ENCODE measurements around the gene SYT7.

GRCh38 chr11:61486779-61487178 is 94.1 kb downstream of the SYT7 start:
- TF ChIP-seq, protein P1, sequence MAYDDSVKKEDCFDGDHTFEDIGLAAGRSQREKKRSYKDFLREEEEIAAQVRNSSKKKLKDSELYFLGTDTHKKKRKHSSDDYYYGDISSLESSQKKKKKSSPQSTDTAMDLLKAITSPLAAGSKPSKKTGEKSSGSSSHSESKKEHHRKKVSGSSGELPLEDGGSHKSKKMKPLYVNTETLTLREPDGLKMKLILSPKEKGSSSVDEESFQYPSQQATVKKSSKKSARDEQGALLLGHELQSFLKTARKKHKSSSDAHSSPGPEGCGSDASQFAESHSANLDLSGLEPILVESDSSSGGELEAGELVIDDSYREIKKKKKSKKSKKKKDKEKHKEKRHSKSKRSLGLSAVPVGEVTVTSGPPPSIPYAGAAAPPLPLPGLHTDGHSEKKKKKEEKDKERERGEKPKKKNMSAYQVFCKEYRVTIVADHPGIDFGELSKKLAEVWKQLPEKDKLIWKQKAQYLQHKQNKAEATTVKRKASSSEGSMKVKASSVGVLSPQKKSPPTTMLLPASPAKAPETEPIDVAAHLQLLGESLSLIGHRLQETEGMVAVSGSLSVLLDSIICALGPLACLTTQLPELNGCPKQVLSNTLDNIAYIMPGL (CRISPR knock-in tag; IDR thresholded peaks at IDR 0.05; ENCODE audit: borderline replicate concordance), result no peak
- TF ChIP-seq JUN (IDR thresholded peaks at IDR 0.05), result no peak
- no peak for TF ChIP-seq NFE2L2 (conservative IDR thresholded peaks at IDR 0.05; ENCODE audit: low read length)
- TF ChIP-seq POLR2A (IDR thresholded peaks at IDR 0.05; ENCODE audit: low read length), result no peak
- TF ChIP-seq, protein P2, sequence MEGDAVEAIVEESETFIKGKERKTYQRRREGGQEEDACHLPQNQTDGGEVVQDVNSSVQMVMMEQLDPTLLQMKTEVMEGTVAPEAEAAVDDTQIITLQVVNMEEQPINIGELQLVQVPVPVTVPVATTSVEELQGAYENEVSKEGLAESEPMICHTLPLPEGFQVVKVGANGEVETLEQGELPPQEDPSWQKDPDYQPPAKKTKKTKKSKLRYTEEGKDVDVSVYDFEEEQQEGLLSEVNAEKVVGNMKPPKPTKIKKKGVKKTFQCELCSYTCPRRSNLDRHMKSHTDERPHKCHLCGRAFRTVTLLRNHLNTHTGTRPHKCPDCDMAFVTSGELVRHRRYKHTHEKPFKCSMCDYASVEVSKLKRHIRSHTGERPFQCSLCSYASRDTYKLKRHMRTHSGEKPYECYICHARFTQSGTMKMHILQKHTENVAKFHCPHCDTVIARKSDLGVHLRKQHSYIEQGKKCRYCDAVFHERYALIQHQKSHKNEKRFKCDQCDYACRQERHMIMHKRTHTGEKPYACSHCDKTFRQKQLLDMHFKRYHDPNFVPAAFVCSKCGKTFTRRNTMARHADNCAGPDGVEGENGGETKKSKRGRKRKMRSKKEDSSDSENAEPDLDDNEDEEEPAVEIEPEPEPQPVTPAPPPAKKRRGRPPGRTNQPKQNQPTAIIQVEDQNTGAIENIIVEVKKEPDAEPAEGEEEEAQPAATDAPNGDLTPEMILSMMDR (IDR thresholded peaks at IDR 0.05), result no peak
- no peak for TF ChIP-seq GATA3 (IDR thresholded peaks at IDR 0.05; ENCODE audit: borderline replicate concordance)
- TF ChIP-seq MAX (IDR thresholded peaks at IDR 0.05), result no peak
- no peak for TF ChIP-seq RAD21 (conservative IDR thresholded peaks at IDR 0.05 in 1 of 2, IDR thresholded peaks at IDR 0.05 in 1 of 2)
- no peak for TF ChIP-seq TP53 (CRISPR knock-in tag; IDR thresholded peaks at IDR 0.05)
- no peak for TF ChIP-seq CHD2 (IDR thresholded peaks at IDR 0.05; ENCODE audit: low read length, partially characterized antibody)
- TF ChIP-seq, protein P3, sequence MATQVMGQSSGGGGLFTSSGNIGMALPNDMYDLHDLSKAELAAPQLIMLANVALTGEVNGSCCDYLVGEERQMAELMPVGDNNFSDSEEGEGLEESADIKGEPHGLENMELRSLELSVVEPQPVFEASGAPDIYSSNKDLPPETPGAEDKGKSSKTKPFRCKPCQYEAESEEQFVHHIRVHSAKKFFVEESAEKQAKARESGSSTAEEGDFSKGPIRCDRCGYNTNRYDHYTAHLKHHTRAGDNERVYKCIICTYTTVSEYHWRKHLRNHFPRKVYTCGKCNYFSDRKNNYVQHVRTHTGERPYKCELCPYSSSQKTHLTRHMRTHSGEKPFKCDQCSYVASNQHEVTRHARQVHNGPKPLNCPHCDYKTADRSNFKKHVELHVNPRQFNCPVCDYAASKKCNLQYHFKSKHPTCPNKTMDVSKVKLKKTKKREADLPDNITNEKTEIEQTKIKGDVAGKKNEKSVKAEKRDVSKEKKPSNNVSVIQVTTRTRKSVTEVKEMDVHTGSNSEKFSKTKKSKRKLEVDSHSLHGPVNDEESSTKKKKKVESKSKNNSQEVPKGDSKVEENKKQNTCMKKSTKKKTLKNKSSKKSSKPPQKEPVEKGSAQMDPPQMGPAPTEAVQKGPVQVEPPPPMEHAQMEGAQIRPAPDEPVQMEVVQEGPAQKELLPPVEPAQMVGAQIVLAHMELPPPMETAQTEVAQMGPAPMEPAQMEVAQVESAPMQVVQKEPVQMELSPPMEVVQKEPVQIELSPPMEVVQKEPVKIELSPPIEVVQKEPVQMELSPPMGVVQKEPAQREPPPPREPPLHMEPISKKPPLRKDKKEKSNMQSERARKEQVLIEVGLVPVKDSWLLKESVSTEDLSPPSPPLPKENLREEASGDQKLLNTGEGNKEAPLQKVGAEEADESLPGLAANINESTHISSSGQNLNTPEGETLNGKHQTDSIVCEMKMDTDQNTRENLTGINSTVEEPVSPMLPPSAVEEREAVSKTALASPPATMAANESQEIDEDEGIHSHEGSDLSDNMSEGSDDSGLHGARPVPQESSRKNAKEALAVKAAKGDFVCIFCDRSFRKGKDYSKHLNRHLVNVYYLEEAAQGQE (IDR thresholded peaks at IDR 0.05), result no peak
- TF ChIP-seq POLR2AphosphoS2 (conservative IDR thresholded peaks at IDR 0.05; ENCODE audit: low read length), result no peak
